GM18517 (cell line): ENCODE results near the gene ZBTB5.
"Not testable (repeated sequence)": the region's sequence is repeated elsewhere in the genome, so short reads cannot be mapped to it uniquely, and the experiment has no call there.

Source experiments
- ATAC-seq: cut with Tn5 transposase; IDR thresholded peaks from one replicate; pipeline ENCODE4 v1.9.1; 2021; ENCODE audit warnings: mild to moderate bottlenecking, moderate library complexity; ENCODE audit not compliant: unreplicated experiment

ZBTB5 gene

DNA sequence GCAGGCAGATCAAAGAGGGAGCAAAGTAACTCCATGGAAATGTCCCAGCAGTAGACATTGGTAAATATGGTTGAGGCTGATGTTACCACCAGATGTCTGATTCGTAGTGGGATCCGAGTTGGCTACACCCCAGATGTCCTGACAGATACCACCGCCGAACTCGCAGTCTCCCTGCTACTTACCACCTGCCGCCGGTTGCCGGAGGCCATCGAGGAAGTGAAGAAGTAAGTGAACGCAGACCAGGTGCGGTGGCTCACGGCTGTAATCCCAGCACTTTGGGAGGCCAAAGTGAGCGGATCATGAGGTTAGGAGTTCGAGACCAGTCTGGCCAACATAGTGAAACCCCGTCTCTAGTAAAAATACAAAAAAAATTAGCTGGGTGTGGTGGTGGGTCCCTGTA is 38.8 kb downstream of the ZBTB5 start:
- ATAC-seq: not testable (repeated sequence)

DNA sequence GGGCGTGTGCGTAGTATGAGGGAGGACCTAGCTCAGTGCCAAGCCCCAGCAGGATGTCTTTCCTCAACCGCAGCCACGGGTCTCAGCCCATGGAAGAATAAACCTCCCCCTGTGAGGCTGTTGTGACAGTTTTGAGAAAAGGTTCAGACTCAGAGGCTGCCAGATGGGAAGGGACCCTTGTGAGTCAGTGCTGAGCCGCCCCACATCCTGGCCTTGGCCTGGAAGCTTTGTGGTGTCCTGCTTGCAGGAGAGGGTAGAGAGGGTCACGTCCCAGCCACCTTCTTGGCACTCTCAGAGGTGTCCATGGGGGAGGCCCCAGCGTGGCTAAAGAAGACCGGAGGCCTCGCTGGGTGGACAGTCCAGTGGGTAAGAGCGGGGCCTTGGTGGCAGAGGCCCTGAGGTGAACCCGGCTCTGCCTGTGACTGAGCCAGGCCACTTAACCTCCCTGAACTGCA is 39.9 kb downstream of the ZBTB5 start:
- ATAC-seq: no peak

DNA sequence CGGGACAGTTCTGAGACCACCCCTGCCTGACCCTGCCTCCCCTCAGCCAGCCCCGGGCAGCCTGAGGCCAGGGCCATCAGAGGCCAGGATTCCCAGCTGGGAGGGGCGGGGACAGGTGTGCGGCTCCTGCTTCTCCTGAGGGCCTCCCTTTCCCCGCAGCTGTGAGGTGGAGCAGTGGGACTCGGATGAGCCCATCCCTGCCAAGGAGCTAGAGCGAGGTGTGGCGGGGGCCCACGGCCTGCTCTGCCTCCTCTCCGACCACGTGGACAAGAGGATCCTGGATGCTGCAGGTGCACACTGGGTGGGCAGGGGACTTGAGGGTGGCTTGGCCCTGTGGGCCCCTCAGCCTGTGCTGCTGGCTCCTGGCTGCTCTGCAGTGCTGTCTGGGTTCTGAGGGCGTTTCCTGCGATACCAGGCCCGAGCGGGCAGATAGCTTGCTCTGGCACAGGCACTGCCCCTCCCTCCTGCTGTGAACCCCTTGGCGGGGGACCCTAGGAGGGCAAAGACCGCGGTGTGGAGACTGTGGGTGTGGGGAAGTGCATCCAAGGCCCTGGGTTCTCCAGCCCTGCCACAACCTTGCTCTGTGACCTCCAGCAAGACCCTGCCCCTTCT is 40.5 kb downstream of the ZBTB5 start:
- ATAC-seq: no peak

DNA sequence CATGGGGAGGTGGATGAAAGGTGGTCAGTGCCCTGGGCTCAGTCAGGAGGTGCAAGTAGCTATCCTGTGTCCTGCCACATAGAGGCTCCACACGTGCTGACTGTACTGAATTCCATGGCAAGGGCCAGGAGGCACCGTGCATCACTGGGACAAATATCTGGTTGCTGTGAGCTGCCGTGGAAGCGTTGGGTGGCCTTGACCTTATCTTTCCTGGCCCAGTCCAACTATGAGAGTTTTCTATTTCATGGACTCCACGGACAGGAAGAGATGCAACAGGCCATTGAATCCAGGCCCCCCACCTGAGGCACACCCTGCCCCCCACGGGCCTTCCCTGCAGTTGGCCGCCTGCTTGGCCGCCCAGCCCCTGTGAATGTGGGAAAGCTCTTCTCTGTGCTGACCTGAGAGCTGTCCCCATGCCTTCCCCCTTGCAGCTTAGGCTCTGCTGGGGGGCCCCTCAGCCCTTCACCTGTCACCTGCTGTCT is 41.0 kb downstream of the ZBTB5 start:
- ATAC-seq: no peak

- no peak for ATAC-seq
These were observed 41.7 kb downstream of the ZBTB5 start for GRCh38 chr9:37423508-37423907.

DNA sequence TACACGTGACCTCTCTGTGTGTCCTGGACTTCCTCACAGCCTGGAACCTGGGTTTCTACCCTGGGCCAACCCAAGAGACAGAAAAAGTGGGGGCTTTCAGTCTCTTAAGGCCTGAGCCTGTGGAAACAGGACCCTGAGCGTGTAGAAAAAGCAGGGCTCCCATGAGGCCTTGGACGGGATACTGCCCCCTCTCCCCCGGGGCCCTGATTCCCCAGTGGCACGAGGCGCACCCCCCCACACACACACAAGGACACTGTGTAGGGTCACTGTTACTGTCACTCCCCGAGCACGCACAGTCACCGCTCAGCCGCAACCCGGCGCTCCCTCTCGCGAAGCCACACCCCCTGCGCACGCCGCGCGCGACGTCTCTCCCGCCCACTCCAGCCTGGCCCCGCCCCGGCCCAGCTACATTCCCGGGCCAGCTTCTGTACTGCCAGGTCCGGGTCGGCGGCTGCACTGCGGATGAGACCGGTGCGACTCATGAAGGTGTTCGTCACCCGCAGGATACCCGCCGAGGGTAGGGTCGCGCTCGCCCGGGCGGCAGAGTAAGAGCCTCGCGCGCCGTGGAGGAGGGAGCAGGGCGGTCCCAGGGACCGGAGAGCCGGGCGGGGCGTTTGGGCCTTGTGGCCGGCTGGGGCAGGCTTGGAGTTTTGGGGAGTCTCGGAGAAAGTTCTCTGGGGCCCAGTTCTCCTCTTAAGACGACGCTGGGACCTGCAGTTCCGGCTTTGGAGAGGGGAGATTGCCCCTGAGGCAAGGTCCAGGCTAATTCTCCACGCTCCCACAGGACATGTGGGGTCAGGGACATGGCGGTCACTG is 42.8 kb downstream of the ZBTB5 start, which contains the start of gene GRHPR:
Gene GRHPR (plus strand): TSS at position 408 of the 816 bp plus-strand sequence. CDS start 55 bp downstream, at position 463.
- peak; percentile 90 for ATAC-seq

- ATAC-seq: no peak
These were observed 43.3 kb downstream of the ZBTB5 start for GRCh38 chr9:37421914-37422288.

DNA sequence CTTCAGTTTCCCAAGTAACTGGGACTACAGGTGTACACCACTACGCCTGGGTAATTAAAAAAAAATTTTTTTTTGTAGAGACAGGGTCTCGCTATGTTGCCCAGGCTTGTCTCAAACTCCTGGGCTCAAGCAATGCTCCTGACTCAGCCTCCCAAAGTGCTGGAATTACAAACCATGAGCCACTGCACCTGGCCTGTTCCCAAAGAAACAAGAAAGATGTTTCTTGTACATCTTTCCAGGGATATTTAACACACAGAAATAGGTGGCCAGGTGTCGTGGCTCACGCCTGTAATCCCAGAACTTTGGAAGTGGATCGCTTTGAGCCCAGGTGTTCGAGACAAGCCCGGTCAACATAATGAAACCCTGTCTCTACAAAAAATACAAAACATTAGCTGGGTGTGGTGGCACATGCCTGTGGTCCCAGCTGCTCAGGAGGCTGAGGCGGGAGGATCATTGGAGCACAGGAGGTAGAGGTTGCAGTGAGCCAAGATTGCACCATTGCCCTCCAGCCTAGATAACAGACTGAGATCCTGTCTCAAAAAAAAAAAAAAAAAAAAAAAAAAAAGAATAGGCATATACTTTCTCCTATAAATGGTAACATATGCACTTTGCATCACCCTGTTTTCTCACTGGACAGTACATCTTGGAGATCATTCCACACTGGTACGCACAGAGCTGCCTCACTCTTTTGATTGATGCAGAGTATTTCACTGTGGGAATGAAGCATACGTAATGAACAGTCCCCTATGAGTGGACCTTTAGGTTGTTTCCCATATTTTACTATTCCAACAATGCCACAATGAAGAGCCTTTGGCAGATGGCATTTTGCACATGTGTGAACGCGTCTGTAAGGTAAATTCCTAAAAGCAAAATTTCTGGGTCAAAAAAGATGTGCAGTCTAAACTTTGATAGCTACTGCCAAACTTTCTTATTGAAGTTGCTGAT is 44.7 kb downstream of the ZBTB5 start:
- no peak for ATAC-seq

- ATAC-seq: no peak
These were observed 46.0 kb downstream of the ZBTB5 start for GRCh38 chr9:37419204-37419603.

DNA sequence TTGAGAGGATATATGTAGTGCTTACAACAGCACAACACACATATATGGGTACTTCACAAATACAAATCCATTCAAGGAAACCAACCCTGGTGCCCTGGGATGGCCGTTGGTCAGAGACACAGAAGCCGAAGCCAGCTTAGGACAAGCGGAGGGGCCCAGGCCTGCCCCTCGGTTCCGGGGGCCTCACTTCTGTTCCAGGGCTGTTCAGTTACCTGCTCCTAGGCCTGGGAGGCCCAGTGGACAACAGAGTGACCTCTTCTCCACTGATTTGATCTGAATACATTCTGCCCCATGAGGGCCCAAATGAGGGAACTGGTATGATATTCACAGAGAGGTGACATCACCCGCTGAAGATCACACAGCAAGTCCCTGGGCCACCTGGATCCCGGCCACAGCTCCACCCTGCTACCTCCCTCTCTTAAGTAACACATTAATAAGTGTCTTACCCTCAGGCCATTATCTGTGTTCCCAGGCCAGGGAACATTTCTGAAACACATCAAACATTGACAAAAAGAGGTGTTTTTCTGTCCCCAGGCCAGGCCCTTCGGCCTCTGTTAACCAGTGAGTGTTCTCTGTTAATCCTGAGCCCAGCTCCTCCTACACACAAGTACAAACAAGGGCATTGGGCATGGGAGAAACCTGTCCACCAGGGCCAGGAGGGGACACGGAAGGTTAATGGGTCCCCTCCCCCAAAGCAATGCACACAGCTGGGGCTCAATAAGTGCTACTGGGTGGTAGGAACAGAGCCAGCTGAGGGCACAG is 47.2 kb downstream of the ZBTB5 start:
- no peak for ATAC-seq

GRCh38 chr9:37417252-37417803 is 47.9 kb downstream of the ZBTB5 start:
- ATAC-seq: no peak

GRCh38 chr9:37415011-37415719 is 50.1 kb downstream of the ZBTB5 start:
- no peak for ATAC-seq

DNA sequence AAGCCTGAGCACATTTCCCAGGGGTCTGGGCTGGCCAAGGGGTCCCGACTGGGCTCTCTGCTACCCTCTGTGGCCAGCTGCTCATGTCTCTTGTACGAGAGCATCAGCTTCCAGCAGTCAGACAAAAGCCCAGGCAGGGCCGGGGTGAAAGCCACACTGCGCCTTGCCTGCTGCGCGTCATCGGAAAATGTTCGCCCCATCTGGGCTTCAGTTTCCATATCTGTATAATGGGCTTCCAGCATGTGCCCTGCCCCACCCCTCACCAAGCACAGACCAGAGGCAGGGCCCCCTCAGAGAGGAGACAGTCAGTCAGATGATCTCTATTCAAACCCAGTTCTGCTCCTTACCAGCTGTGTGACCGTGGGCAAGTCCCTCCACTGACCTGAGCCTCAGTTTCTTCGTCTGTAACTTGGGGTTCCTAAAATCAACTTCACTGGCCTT is 50.7 kb downstream of the ZBTB5 start:
- ATAC-seq: no peak

DNA sequence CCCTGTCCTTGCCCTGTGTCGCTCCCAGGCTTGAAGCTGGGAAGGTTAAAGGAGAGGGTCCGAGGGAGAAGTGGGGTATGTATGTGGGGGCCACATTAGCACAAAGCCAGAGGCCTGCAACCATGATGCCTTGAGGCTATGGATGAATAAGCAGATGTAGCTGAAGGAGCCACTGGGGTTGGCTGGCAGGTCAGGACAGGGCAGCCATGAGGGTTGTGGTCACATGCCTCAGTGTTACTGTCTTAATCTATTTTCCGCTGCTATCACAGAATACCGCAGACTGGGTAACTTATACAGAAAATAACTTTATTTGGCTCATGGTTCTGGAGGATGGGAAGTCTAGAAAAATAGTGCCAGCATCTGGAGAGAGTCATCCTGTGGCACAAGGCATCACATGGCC is 51.9 kb downstream of the ZBTB5 start:
- ATAC-seq: no peak

DNA sequence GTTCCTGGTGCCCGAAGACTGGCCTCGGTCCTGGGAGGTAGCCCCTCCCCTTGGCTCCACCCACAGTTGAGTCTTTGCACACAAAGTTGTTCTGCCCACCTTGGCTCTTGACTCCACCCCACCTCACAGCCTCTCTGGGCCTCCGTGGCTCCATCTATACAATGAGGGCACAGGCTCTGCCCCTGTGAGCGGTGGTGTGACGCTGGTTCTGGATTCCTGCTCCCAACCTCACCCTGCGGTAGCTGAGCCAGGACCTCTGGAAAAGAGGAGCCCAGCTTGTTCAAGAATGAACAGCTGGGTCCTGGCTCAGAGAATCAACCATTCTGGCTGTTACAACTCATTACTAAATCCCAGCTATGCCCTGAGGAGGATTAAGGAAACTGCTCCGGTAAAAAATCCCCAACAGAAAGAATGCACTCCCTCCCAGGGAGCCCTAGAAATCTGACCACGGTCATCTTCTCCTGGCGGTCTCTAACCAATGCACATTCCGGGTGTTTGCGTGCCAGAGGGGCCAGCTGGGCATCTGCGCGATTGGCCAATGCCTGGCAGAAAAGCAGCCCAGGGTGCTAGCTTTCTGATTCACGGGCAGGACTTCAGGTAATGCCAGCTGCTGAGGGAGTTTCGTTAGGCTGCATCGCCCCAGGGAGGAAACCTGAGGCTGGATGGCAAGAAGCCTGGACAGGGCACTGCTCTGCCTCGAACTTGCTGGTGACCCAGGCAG is 52.7 kb downstream of the ZBTB5 start:
- ATAC-seq: no peak

DNA sequence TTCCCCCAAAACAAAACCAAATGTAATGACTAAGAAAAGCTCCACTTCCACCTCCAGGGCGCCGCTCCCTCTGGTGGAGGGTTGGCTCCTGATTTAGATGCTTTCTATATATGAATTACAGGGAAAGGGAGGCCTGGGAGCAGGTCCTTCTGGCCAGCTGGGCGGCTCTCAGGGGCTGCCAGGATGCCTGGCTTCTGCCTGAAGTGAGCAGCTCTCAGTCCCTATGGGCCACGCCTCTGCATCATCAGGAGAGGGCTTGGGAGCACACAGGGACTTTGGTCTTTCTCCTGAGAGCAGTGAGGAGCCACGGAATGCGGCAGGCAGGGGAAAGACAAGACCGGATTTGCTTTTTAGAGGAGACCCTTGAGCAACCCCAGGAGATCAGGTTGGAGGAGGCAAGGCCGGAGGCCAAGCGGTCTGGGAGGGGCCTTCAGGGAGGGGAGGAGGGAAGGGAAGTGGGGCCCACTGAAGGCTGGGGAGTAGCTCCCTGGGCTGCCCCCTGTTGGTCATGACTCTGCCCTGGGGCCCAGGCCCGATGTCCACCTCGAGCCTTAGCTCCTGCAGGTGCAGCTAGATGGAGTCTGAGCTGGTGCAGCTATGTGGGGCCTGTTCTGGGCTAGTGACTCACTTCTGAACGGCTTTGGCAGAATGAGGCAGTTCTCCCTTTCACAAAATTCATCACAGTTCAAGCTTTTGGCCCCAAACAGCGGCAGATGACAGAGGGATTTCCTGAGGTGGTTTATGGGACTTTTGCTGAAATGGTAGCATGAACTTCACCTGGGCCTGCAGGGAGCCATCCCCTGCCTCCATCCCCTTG is 54.1 kb downstream of the ZBTB5 start:
- ATAC-seq: no peak

GRCh38 chr9:37410354-37410861 is 54.8 kb downstream of the ZBTB5 start:
- no peak for ATAC-seq
